IMR-90 (cell line): ENCODE results near the gene SLC18A3. TPM values are rescaled to one million over a fixed set of nuclear protein-coding genes. Genes with fewer than 3 reads are reported as not detected.

Source experiments
- ATAC-seq: fragments of 200-7000 bp; cut with Tn5 transposase; 2 replicates; pipeline ENCODE4 v1.9.1; 2020; ENCODE audit warnings: low read depth, mild to moderate bottlenecking, moderate library complexity
- BruUV-seq: library from RNA; stranded (reverse); fragments of 400-500 nt; replicated peaks from 2 replicates; lab custom pipeline; 2021; lab: Mats Ljungman, UMichigan
- CTCF ChIA-PET: fragments of 300-600 bp; formaldehyde crosslinking; extraction: SDS; loops from one replicate; lab custom pipeline; 2021; ENCODE audit warnings: antibody characterized with exemption; lab: Yijun Ruan, JAX
- POLR2A ChIA-PET: fragments of 300-600 bp; sonication (Branson Sonifier 250); formaldehyde crosslinking; loops from one replicate; lab custom pipeline; 2022; ENCODE audit warnings: antibody characterized with exemption; ENCODE audit not compliant: unreplicated experiment; lab: Charles Lee
- DNase-seq: peaks from one replicate; pipeline ENCODE4 v3.0.0; 2013
- H2AFZ ChIP-seq: replicated peaks from 2 replicates; pipeline ENCODE3; 2013; ENCODE audit warnings: low read length, mild to moderate bottlenecking; ENCODE audit not compliant: poor library complexity
- H2AK5ac ChIP-seq: 2 replicates; pipeline ENCODE4 v1.6.1; 2013; ENCODE audit warnings: low read depth, low read length, inconsistent platforms
- H2AK9ac ChIP-seq: replicated peaks from 2 replicates; pipeline ENCODE3; 2013; ENCODE audit warnings: mild to moderate bottlenecking, low read depth, low read length, moderate library complexity; ENCODE audit not compliant: poor library complexity
- H2BK120ac ChIP-seq: 2 replicates; pipeline ENCODE4 v1.6.1; 2013; ENCODE audit warnings: low read depth, low read length, inconsistent platforms
- H2BK15ac ChIP-seq: 3 replicates; pipeline ENCODE4 v1.6.1; 2013; ENCODE audit warnings: low read depth, low read length, inconsistent platforms
- H2BK20ac ChIP-seq: 2 replicates; pipeline ENCODE4 v1.6.1; 2013; ENCODE audit warnings: low read depth, mild to moderate bottlenecking, inconsistent platforms, low read length, moderate library complexity
- H2BK5ac ChIP-seq: 2 replicates; pipeline ENCODE4 v1.6.1; 2013; ENCODE audit warnings: mild to moderate bottlenecking, low read depth, low read length, inconsistent platforms; ENCODE audit not compliant: poor library complexity, severe bottlenecking
- H3K14ac ChIP-seq: replicated peaks from 2 replicates; pipeline ENCODE4 v1.6.1; 2013; ENCODE audit warnings: low read depth, low read length, inconsistent platforms
- H3K18ac ChIP-seq: 2 replicates; pipeline ENCODE4 v1.6.1; 2013; ENCODE audit warnings: low read depth, low read length, control low read depth
- H3K23ac ChIP-seq: 2 replicates; pipeline ENCODE4 v1.6.1; 2013; ENCODE audit warnings: low read depth, low read length, inconsistent platforms
- H3K27ac ChIP-seq: 2 replicates; pipeline ENCODE4 v1.5.1; 2013; ENCODE audit warnings: mild to moderate bottlenecking, control low read depth, low read length; ENCODE audit not compliant: insufficient read depth
- H3K27me3 ChIP-seq: 2 replicates; pipeline ENCODE4 v1.6.1; 2013; ENCODE audit warnings: low read length; ENCODE audit not compliant: control insufficient read depth, insufficient read depth
- H3K36me3 ChIP-seq: 2 replicates; pipeline ENCODE4 v1.6.1; 2013; ENCODE audit warnings: low read length, mixed read lengths; ENCODE audit not compliant: control insufficient read depth, insufficient read depth
- H3K4ac ChIP-seq: 2 replicates; pipeline ENCODE4 v1.6.1; 2013; ENCODE audit warnings: low read depth, low read length, inconsistent platforms
- H3K4me1 ChIP-seq: 2 replicates; pipeline ENCODE4 v1.6.1; 2013; ENCODE audit warnings: low read length, mixed read lengths; ENCODE audit not compliant: control insufficient read depth, insufficient read depth
- H3K4me2 ChIP-seq: 2 replicates; pipeline ENCODE4 v1.6.1; 2013; ENCODE audit warnings: low read depth, mild to moderate bottlenecking, control low read depth, low read length, moderate library complexity
- H3K4me3 ChIP-seq: 2 replicates; pipeline ENCODE4 v1.5.1; 2013; ENCODE audit warnings: low read depth, mild to moderate bottlenecking, control low read depth, low read length, moderate library complexity; ENCODE audit not compliant: insufficient read depth
- H3K56ac ChIP-seq: 2 replicates; pipeline ENCODE4 v1.6.1; 2013; ENCODE audit warnings: low read length, inconsistent platforms; ENCODE audit not compliant: insufficient read depth; ENCODE audit errors: extremely low read depth
- H3K79me1 ChIP-seq, 2 experiments: 2 replicates each; pipeline ENCODE4 v1.6.1; 2013; ENCODE audit warnings: low read length in 2 of 2, inconsistent platforms in 1 of 2, low read depth in 1 of 2
- H3K9ac ChIP-seq: 2 replicates; pipeline ENCODE4 v1.6.1; 2013; ENCODE audit warnings: low read depth, low read length, control low read depth
- H3K9me1 ChIP-seq: 2 replicates; pipeline ENCODE4 v1.6.1; 2013; ENCODE audit warnings: low read length, inconsistent platforms; ENCODE audit not compliant: insufficient read depth
- H3K9me3 ChIP-seq: 2 replicates; pipeline ENCODE4 v1.6.1; 2013; ENCODE audit warnings: low read length; ENCODE audit not compliant: control insufficient read depth, insufficient read depth
- H4K20me1 ChIP-seq: 2 replicates; pipeline ENCODE4 v1.6.1; 2013; ENCODE audit warnings: low read length, inconsistent platforms; ENCODE audit not compliant: insufficient read depth
- H4K5ac ChIP-seq: 2 replicates; pipeline ENCODE4 v1.6.1; 2013; ENCODE audit warnings: mild to moderate bottlenecking, low read depth, low read length, control low read depth
- H4K8ac ChIP-seq, 2 experiments: 2 replicates each; pipeline ENCODE4 v1.6.1; 2013; ENCODE audit warnings: low read depth in 2 of 2, low read length in 2 of 2, control low read depth in 1 of 2, inconsistent platforms in 1 of 2
- H4K91ac ChIP-seq: 2 replicates; pipeline ENCODE4 v1.6.1; 2013; ENCODE audit warnings: low read depth, low read length, inconsistent platforms; ENCODE audit not compliant: insufficient read depth
- CHD1 ChIP-seq: IDR thresholded peaks from 2 replicates; pipeline ENCODE4 v1.6.1; 2012; ENCODE audit warnings: low read depth, low read length, improper control_type of control experiment
- RFX5 ChIP-seq: IDR thresholded peaks from 2 replicates; pipeline ENCODE4 v1.8.0; 2012; ENCODE audit warnings: low read depth, mild to moderate bottlenecking, low read length, moderate library complexity
- WGBS, 2 experiments: methylation state at CpG; one replicate each; pipeline versions ENCODE4 v1.1.5 to v1.1.7; 2013; ENCODE audit warnings: missing lambda C conversion rate in 2 of 2; ENCODE audit not compliant: insufficient read length in 1 of 2; ENCODE audit errors: extremely low coverage in 2 of 2; 5-methylcytosine and 5-hydroxymethylcytosine counted together
- dilution Hi-C: fragments of 300-500 bp; cut with HindIII; formaldehyde crosslinking; loops from one replicate; pipeline ENCODE4 v1.14.3; 2018; ENCODE audit warnings: low sequenced_read_pairs; ENCODE audit not compliant: unreplicated experiment
- in situ Hi-C: fragments of 300-500 bp; cut with MboI; formaldehyde crosslinking; loops from 3 replicates; pipeline ENCODE4 v1.14.3; 2019; ENCODE audit warnings: low sequenced_read_pairs, inconsistent platforms, mixed read lengths
- intact Hi-C: fragments of 100-400 bp; cut with micrococcal nuclease; formaldehyde crosslinking; loops from 2 replicates; pipeline ENCODE4 v1.10.0; 2022
- polyA plus RNA-seq, 3 experiments: library from polyadenylated mRNA; depleted of rRNA; stranded (reverse); fragments of >200 nt; gene quantifications; 2 replicates each; pipeline ENCODE4 v1.2.3, GENCODE V29; 2012; ENCODE audit warnings: low replicate concordance in 1 of 3
- total RNA-seq: library from RNA; depleted of rRNA; stranded (reverse); fragments of >200 nt; gene quantifications from 2 replicates; pipeline ENCODE4 v1.2.3, GENCODE V29; 2012

SLC18A3 gene
- total and polyA plus RNA-seq, 2 of the 4 experiments (the other 2 are of a cell fraction): not detected

GRCh38 chr10:49579621-49580020 is 30.5 kb upstream of the SLC18A3 start:
- H3K9me3 ChIP-seq: no peaks in the 10 kb centered on the region
- ChIA-PET CTCF (interaction anchor here (1.1 kb wide), 1 partner anchor 13 kb away, joined by 3 read pairs; no protein-coding TSS in a partner anchor), POLR2A (no interaction called here)
- H2BK5ac ChIP-seq: no peak overlapping the region
- BruUV-seq: no TSS peak
- H3K18ac ChIP-seq: no peak overlapping the region
- no peak overlapping the region for H3K4me3 ChIP-seq
- DNase-seq (no peak), ATAC-seq (peak; percentile 24; the same call in 1 of the 2 replicates)
- in situ Hi-C loops: no loop called here
- H3K9ac ChIP-seq: no peak overlapping the region
- no peak overlapping the region for H2AFZ ChIP-seq
- H3K4me2 ChIP-seq: no peak overlapping the region
- no peaks in the 10 kb centered on the region for H3K79me1 ChIP-seq
- no peak overlapping the region for H3K14ac ChIP-seq
- no peak overlapping the region for H2BK15ac ChIP-seq
- no peak overlapping the region for H3K56ac ChIP-seq
- no peak overlapping the region for H3K27ac ChIP-seq
- no peaks in the 10 kb centered on the region for H3K36me3 ChIP-seq
- H3K9me1 ChIP-seq: no peaks in the 10 kb centered on the region
- no CpG with 5 or more reads among the region's 2 CpGs for WGBS, 2 experiments
- H2BK20ac ChIP-seq: no peak overlapping the region
- no peaks in the 10 kb centered on the region for H4K20me1 ChIP-seq
- H4K5ac ChIP-seq: no peak overlapping the region
- H2AK5ac ChIP-seq: no peak overlapping the region
- H4K91ac ChIP-seq: no peak overlapping the region
- H4K8ac ChIP-seq: no peak overlapping the region
- H3K4me1 ChIP-seq: no peaks in the 10 kb centered on the region
- dilution Hi-C loops: no loop called here
- H2BK120ac ChIP-seq: no peak overlapping the region
- TF ChIP-seq RFX5 (no peak), CHD1 (no peak)
- intact Hi-C loops: no loop called here
- H3K4ac ChIP-seq: no peak overlapping the region
- peaks cover 3% of the 10 kb centered on the region for H3K27me3 ChIP-seq
- H2AK9ac ChIP-seq: peak overlapping the region; percentile 83
- no peak overlapping the region for H3K23ac ChIP-seq
